ENCODE measurements around the gene DHRS4.

The DHRS4 gene

GRCh38 chr14:23937203-23937602 is 16.4 kb upstream of the DHRS4 start:
- TF ChIP-seq REST (IDR thresholded peaks at IDR 0.05; ENCODE audit: low read depth) (no peak), NFIC (IDR thresholded peaks at IDR 0.05) (no peak), TAF1 (IDR thresholded peaks at IDR 0.05; ENCODE audit: low read depth) (no peak), RAD21 (IDR thresholded peaks at IDR 0.05; ENCODE audit: low read depth) (no peak), TEAD4 (IDR thresholded peaks at IDR 0.05) (no peak), CEBPB (IDR thresholded peaks at IDR 0.05) (no peak), YY1 (IDR thresholded peaks at IDR 0.05; ENCODE audit: low read depth) (no peak), EGR1 (IDR thresholded peaks at IDR 0.05) (no peak), ZBTB7A (IDR thresholded peaks at IDR 0.05; ENCODE audit: low read depth) (no peak), USF1 (IDR thresholded peaks at IDR 0.05) (no peak), CREB1 (IDR thresholded peaks at IDR 0.05; ENCODE audit: low read depth) (no peak), TCF12 (IDR thresholded peaks at IDR 0.05; ENCODE audit: low read depth) (no peak), EP300 (IDR thresholded peaks at IDR 0.05; ENCODE audit: borderline replicate concordance) (no peak), FOXM1 (IDR thresholded peaks at IDR 0.05; ENCODE audit: borderline replicate concordance, low read depth) (no peak), MAX (IDR thresholded peaks at IDR 0.05) (no peak)

GRCh38 chr14:23938823-23939222 is 14.7 kb upstream of the DHRS4 start:
- TF ChIP-seq REST (IDR thresholded peaks at IDR 0.05; ENCODE audit: low read depth) (no peak), TEAD4 (IDR thresholded peaks at IDR 0.05) (no peak), YY1 (IDR thresholded peaks at IDR 0.05; ENCODE audit: low read depth) (no peak), EP300 (IDR thresholded peaks at IDR 0.05; ENCODE audit: borderline replicate concordance) (no peak), FOXM1 (IDR thresholded peaks at IDR 0.05; ENCODE audit: borderline replicate concordance, low read depth) (no peak), CREB1 (IDR thresholded peaks at IDR 0.05; ENCODE audit: low read depth) (no peak), CEBPB (IDR thresholded peaks at IDR 0.05) (no peak), USF1 (IDR thresholded peaks at IDR 0.05) (no peak), MAX (IDR thresholded peaks at IDR 0.05) (no peak), NFIC (IDR thresholded peaks at IDR 0.05) (no peak), TAF1 (IDR thresholded peaks at IDR 0.05; ENCODE audit: low read depth) (no peak), TCF12 (IDR thresholded peaks at IDR 0.05; ENCODE audit: low read depth) (no peak), ZBTB7A (IDR thresholded peaks at IDR 0.05; ENCODE audit: low read depth) (no peak), RAD21 (IDR thresholded peaks at IDR 0.05; ENCODE audit: low read depth) (no peak)

GRCh38 chr14:23939607-23940326 is 13.8 kb upstream of the DHRS4 start:
- TF ChIP-seq MAX (IDR thresholded peaks at IDR 0.05) (no peak), EP300 (IDR thresholded peaks at IDR 0.05; ENCODE audit: borderline replicate concordance) (no peak), TCF12 (IDR thresholded peaks at IDR 0.05; ENCODE audit: low read depth) (no peak), USF1 (IDR thresholded peaks at IDR 0.05) (no peak), CEBPB (IDR thresholded peaks at IDR 0.05) (no peak)

- TF ChIP-seq FOXM1 (IDR thresholded peaks at IDR 0.05; ENCODE audit: borderline replicate concordance, low read depth) = no peak
- no peak for TF ChIP-seq TEAD4 (IDR thresholded peaks at IDR 0.05)
- no peak for TF ChIP-seq MAX (IDR thresholded peaks at IDR 0.05)
- no peak for TF ChIP-seq NFIC (IDR thresholded peaks at IDR 0.05)
- no peak for TF ChIP-seq RAD21 (IDR thresholded peaks at IDR 0.05; ENCODE audit: low read depth)
- TF ChIP-seq TCF12 (IDR thresholded peaks at IDR 0.05; ENCODE audit: low read depth) = no peak
- no peak for TF ChIP-seq REST (IDR thresholded peaks at IDR 0.05; ENCODE audit: low read depth)
- no peak for TF ChIP-seq EP300 (IDR thresholded peaks at IDR 0.05; ENCODE audit: borderline replicate concordance)
- no peak for TF ChIP-seq USF1 (IDR thresholded peaks at IDR 0.05)
- no peak for TF ChIP-seq CREB1 (IDR thresholded peaks at IDR 0.05; ENCODE audit: low read depth)
- no peak for TF ChIP-seq TAF1 (IDR thresholded peaks at IDR 0.05; ENCODE audit: low read depth)
- no peak for TF ChIP-seq ZBTB7A (IDR thresholded peaks at IDR 0.05; ENCODE audit: low read depth)
- TF ChIP-seq CEBPB (IDR thresholded peaks at IDR 0.05) = no peak
- TF ChIP-seq YY1 (IDR thresholded peaks at IDR 0.05; ENCODE audit: low read depth) = no peak
- TF ChIP-seq EGR1 (IDR thresholded peaks at IDR 0.05) = no peak
These were observed 12.3 kb upstream of the DHRS4 start for GRCh38 chr14:23941230-23941629.

All from Ishikawa (cell line).